ENCODE measurements around the gene KLRF2. TPM values are rescaled to one million over a fixed set of nuclear protein-coding genes. Genes with fewer than 3 reads are reported as not detected.

KLRF2 gene
- polyA plus RNA-seq, 1 donor from 2014 or later = not detected

DNA sequence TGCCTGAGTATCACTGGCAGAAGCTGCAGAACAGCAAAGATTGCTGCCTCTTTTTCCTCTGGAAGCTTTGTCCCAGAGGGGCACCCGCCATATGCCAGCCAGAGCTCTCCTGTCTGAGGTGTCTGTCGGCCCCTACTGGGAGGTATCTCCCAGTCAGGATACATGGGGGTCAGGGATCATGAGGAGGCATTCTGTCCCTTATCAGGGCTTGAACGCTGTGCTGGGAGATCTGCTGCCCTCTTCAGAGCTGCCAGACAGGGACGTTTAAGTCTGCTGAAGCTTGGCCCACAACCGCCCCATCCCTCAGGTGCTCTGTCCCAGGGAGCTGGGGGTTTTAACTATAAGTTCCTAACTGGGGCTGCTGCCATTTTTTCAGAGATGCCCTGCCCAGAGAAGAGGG, 32.4 kb upstream of the KLRF2 start:
- Histone ChIP-seq H3K27me3 (ENCODE audit: insufficient read depth, low read depth, low read length) (no peaks in the 10 kb centered on the region), H3K36me3 (ENCODE audit: insufficient read depth, low read length) (no peaks in the 10 kb centered on the region), H3F3A (ENCODE audit: insufficient read depth, low read length, poor library complexity, severe bottlenecking) (no peaks in the 10 kb centered on the region), H3K9me2 (ENCODE audit: insufficient read depth, low read length) (no peaks in the 10 kb centered on the region), H2AFZ (ENCODE audit: low read depth, low read length) (no peak overlapping the region), H3K4me2 (ENCODE audit: low read length) (no peak overlapping the region), H4K20me1 (ENCODE audit: insufficient read depth) (no peaks in the 10 kb centered on the region), H3K27ac (ENCODE audit: low read length) (no peak overlapping the region), H3K4me3 (ENCODE audit: low read length) (no peak overlapping the region), H3K79me2 (replicated peaks; ENCODE audit: insufficient read depth, low read length) (no peaks in the 10 kb centered on the region), H3K9ac (ENCODE audit: low read length) (no peak overlapping the region), H3K9me3 (ENCODE audit: low read length) (no peaks in the 10 kb centered on the region)
- TF ChIP-seq MXI1 (conservative IDR thresholded peaks at IDR 0.05; ENCODE audit: poor library complexity, severe bottlenecking) (no peak), SMC3 (conservative IDR thresholded peaks at IDR 0.05; ENCODE audit: poor library complexity) (no peak), EZH2 (IDR thresholded peaks at IDR 0.05; ENCODE audit: borderline replicate concordance, insufficient read depth, low read length, poor library complexity, severe bottlenecking) (no peak), TAF1 (IDR thresholded peaks at IDR 0.05; ENCODE audit: low read depth) (no peak), POLR2AphosphoS5 (IDR thresholded peaks at IDR 0.05) (no peak), RAD21 (conservative IDR thresholded peaks at IDR 0.05) (no peak), EP300 (conservative IDR thresholded peaks at IDR 0.05; ENCODE audit: poor library complexity, severe bottlenecking) (no peak)
- TF ChIP-seq, protein P1, sequence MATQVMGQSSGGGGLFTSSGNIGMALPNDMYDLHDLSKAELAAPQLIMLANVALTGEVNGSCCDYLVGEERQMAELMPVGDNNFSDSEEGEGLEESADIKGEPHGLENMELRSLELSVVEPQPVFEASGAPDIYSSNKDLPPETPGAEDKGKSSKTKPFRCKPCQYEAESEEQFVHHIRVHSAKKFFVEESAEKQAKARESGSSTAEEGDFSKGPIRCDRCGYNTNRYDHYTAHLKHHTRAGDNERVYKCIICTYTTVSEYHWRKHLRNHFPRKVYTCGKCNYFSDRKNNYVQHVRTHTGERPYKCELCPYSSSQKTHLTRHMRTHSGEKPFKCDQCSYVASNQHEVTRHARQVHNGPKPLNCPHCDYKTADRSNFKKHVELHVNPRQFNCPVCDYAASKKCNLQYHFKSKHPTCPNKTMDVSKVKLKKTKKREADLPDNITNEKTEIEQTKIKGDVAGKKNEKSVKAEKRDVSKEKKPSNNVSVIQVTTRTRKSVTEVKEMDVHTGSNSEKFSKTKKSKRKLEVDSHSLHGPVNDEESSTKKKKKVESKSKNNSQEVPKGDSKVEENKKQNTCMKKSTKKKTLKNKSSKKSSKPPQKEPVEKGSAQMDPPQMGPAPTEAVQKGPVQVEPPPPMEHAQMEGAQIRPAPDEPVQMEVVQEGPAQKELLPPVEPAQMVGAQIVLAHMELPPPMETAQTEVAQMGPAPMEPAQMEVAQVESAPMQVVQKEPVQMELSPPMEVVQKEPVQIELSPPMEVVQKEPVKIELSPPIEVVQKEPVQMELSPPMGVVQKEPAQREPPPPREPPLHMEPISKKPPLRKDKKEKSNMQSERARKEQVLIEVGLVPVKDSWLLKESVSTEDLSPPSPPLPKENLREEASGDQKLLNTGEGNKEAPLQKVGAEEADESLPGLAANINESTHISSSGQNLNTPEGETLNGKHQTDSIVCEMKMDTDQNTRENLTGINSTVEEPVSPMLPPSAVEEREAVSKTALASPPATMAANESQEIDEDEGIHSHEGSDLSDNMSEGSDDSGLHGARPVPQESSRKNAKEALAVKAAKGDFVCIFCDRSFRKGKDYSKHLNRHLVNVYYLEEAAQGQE (IDR thresholded peaks at IDR 0.05; ENCODE audit: borderline replicate concordance) = no peak
- TF ChIP-seq, protein P2, sequence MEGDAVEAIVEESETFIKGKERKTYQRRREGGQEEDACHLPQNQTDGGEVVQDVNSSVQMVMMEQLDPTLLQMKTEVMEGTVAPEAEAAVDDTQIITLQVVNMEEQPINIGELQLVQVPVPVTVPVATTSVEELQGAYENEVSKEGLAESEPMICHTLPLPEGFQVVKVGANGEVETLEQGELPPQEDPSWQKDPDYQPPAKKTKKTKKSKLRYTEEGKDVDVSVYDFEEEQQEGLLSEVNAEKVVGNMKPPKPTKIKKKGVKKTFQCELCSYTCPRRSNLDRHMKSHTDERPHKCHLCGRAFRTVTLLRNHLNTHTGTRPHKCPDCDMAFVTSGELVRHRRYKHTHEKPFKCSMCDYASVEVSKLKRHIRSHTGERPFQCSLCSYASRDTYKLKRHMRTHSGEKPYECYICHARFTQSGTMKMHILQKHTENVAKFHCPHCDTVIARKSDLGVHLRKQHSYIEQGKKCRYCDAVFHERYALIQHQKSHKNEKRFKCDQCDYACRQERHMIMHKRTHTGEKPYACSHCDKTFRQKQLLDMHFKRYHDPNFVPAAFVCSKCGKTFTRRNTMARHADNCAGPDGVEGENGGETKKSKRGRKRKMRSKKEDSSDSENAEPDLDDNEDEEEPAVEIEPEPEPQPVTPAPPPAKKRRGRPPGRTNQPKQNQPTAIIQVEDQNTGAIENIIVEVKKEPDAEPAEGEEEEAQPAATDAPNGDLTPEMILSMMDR (IDR thresholded peaks at IDR 0.05; ENCODE audit: poor library complexity, severe bottlenecking) = no peak

DNA sequence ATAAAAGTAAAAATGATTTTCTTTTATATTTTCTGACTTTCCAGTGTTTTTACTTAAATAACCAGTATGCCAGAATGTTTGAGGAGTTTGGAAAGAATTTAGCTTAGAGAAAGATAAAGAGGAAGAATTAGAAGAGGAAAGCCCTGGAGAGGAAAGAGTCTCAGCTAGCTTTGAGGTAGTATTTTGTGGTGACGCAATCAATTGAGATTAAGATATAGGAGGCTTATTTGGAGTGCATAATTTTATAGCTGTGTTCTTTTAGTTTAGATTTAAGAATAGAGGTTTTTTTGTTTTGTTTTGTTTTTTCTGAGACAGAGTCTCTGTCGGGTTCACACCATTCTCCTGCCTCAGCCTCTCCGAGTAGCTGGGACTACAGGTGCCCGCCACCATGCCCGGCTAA, 30.2 kb upstream of the KLRF2 start:
- no peaks in the 10 kb centered on the region for H3K36me3 ChIP-seq (ENCODE audit: insufficient read depth, low read length)
- H3K4me2 ChIP-seq (ENCODE audit: low read length) = no peak overlapping the region
- no peak overlapping the region for H3K27ac ChIP-seq (ENCODE audit: low read length)
- H3K4me3 ChIP-seq (ENCODE audit: low read length) = no peak overlapping the region
- H3K9me2 ChIP-seq (ENCODE audit: insufficient read depth, low read length) = no peaks in the 10 kb centered on the region
- no peak overlapping the region for H3K9ac ChIP-seq (ENCODE audit: low read length)
- H3K9me3 ChIP-seq (ENCODE audit: low read length) = no peaks in the 10 kb centered on the region
- H3F3A ChIP-seq (ENCODE audit: insufficient read depth, low read length, poor library complexity, severe bottlenecking) = no peaks in the 10 kb centered on the region
- H3K27me3 ChIP-seq (ENCODE audit: insufficient read depth, low read depth, low read length) = no peaks in the 10 kb centered on the region
- TF ChIP-seq TAF1 (IDR thresholded peaks at IDR 0.05; ENCODE audit: low read depth) (no peak), EP300 (conservative IDR thresholded peaks at IDR 0.05; ENCODE audit: poor library complexity, severe bottlenecking) (no peak), RAD21 (conservative IDR thresholded peaks at IDR 0.05) (no peak), EZH2 (IDR thresholded peaks at IDR 0.05; ENCODE audit: borderline replicate concordance, insufficient read depth, low read length, poor library complexity, severe bottlenecking) (no peak), POLR2AphosphoS5 (IDR thresholded peaks at IDR 0.05) (no peak), SMC3 (conservative IDR thresholded peaks at IDR 0.05; ENCODE audit: poor library complexity) (no peak), MXI1 (conservative IDR thresholded peaks at IDR 0.05; ENCODE audit: poor library complexity, severe bottlenecking) (no peak)
- TF ChIP-seq, protein P1 (IDR thresholded peaks at IDR 0.05; ENCODE audit: borderline replicate concordance) = no peak
- TF ChIP-seq, protein P2 (IDR thresholded peaks at IDR 0.05; ENCODE audit: poor library complexity, severe bottlenecking) = no peak
- no peaks in the 10 kb centered on the region for H4K20me1 ChIP-seq (ENCODE audit: insufficient read depth)
- no peaks in the 10 kb centered on the region for H3K79me2 ChIP-seq (replicated peaks; ENCODE audit: insufficient read depth, low read length)
- no peak overlapping the region for H2AFZ ChIP-seq (ENCODE audit: low read depth, low read length)
